Muscle of arm (tissue), 12 donors: Measurements from ENCODE around the gene TIMP2. TPM values are rescaled to one million over a fixed set of nuclear protein-coding genes. Genes with fewer than 3 reads are reported as not detected.

Source experiments
- DNase-seq: peaks from one replicate; pipeline ENCODE4 v3.0.0-alpha.2; 2013
- polyA plus RNA-seq, 12 donors: library from polyadenylated mRNA; unstranded; fragments of 120-200 nt; gene quantifications; one replicate each; pipeline ENCODE4 v1.2.1, GENCODE V29; 2013; ENCODE audit not compliant: insufficient read length in 12 of 12

The TIMP2 gene
- polyA plus RNA-seq, 12 donors = 170 to 334 (median 201) TPM; not detected in 1

- DNase-seq = no peak
Observed at GRCh38 chr17:78934681-78935418, 9.7 kb upstream of the TIMP2 start.

DNA sequence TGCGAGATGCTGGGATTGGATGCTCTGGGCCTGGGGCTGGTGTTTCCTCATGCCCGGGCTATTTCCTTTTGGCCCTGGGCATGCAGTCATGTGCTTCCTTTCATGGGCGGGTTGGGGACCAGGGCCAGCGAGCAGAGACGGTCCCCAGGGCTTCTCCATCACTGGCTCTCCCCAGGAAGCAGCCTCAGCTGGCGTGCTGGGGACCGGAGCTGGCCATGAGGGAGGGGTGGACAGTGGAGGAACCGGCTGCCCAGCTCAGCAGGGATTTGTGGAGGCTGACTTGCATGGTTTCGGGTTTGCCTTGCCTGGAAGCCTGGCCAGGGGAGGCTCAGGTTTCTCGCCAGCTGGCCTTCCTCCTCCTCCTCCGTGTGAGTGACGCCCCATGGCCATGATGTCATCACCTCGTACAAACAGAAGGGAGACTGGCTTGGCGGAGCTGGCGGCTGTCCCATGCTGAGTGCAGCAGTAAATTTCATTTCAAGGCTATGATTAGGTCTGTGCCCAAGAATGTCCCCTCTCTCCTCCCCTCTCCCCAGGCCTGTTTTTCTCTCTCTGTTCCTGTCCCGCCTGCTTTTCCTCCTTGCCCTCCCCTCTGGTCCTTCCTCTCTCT is 8.9 kb upstream of the TIMP2 start:
- DNase-seq = peak; percentile 96

DNA sequence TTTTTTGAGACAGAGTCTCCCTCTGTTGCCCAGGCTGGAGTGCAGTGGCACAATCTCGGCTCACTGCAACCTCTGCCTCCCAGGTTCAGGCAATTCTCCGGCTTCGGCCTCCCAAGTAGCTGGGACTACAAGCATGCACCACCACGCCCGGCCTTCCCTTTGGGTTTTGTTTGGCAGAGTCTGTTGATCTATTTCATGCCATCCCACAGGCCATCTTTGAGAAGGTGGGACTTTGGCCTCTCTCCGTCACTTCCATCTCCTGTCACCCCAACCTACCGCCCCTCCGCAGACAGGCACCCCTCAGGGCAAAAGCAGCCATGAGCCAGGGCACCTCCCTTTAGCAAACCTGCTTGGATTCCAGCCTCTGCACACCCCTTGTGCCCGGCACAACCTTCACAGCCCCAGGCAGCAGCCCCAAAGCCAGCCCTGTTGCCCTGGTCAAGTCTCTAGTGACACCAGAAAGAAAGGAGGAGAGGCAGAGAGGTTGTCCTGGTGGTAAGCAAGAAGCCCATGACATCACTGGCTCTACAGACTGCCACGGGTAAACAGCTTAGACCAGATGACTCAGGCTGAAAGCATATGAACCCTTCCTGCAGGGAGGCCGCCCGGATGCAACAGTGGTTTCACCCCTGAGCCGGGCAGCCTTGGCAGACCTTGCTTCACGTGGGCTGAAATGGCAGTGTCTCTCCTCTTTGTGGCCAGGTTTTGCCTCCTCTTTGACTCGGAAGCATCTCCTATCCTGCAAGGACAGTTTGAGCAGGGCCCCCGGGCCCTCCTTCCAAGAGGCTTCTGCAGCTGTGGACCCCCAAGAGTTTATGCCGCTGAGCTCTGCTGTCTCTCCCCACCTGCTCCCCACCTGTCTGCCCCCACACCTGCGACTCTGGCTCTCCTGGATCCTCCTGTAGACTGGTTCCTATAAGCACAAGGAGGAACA is 8.1 kb upstream of the TIMP2 start:
- DNase-seq = no peak

DNA sequence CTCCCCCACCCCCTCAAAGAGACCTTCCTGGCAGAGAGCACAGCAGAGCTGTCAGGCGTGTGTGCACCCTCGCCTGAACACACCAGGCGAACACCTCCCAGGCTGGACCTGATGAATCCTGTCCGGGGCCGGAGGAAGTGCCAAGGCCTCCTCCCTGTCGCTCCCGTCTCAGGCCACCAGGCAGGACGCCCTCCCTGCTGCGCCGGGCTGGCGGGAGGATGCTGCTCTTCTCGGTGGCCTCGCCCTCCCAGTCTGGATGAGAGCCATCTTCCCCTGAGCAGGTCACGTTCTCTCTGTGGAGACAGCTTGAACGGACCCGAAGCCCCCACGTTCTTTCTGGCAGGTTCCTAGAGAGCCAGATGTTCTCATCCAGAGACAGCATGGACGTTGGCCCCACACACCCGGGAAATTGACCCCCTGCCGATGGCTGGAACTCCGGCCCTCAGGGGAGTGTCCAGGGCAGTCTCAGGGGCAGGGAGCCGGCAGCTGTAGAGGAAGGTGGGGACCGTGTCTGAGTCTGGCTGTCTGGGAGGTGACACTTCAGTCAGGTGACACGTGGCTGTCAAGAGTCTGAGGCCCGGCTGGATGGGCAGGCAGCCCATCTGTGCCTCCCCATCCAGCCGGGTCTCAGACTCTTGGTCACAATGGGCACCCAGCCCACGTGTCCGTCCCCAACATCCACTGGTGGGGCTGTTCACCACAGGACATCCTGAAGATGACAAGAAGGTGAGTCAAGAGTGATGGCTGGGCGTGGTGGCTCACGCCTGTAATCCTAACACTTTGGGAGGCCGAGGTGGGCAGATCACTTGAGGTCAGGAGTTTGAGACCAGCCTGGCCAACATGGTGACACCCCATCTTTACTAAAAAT is 5.0 kb upstream of the TIMP2 start:
- no peak for DNase-seq

- DNase-seq = peak; percentile 89
Observed at GRCh38 chr17:78925662-78926555, 722 bp upstream of the TIMP2 start.

- no peak for DNase-seq
Observed at GRCh38 chr17:78924481-78925151, 571 bp downstream of the TIMP2 start.

- no peak for DNase-seq
Observed at GRCh38 chr17:78923660-78924453, 1.3 kb downstream of the TIMP2 start.

GRCh38 chr17:78922816-78923498 is 2.2 kb downstream of the TIMP2 start:
- DNase-seq = no peak

DNA sequence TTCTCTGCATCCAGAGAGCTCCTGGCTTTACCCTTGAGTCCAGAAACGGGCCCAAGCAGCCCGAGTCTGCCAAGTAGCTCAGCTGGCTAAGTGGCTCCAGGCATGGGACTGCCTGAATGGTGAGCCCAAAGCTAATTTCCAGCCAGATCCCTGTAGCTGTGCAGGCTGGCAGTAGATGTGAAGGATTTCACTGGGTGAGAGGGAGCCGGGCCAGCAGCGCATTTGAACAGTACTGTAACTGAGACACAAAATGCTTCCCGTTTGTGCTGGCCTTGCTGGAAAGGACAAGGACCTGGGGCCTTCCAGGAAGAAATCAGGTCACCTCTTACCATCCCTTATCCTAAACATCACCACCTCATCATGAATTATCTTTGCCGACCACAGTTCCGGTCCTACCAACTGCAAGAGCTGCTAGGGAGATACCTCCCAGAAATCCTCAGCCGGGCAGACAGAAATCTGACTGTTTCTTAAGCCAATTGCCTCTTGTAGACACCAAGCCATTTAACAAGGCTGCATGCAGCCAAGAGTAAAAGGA is 3.7 kb downstream of the TIMP2 start:
- peak; percentile 50 for DNase-seq

- DNase-seq = no peak
Observed at GRCh38 chr17:78920528-78920927, 4.7 kb downstream of the TIMP2 start.

DNA sequence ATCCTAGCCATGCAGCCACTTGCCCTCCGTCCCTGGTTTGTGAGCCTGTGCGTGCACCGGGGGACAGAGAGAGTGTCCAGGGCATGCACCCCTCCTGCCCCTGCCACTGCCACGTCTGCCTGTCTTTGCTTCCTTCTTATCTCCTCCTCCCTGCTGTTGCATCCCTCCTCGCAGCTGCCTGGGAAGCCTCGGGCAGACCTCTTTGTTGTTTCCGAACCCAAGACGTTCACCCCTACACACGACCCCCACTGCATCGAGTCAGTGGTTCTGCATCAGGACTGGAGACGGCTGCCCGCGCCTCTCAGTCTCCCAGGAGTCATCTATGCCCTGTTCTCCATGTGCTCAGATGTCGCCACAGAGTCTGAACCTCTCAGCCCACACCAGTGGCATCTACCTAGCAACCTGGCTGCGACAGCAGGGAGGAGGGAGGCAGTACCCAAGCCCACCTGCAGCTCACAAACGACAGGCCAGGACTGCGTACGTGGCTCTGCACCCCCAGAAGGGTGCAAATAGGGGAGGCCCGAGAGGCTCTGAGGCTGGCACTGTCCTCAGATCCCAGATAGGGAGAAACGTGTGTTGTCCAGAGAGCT is 5.2 kb downstream of the TIMP2 start:
- DNase-seq = no peak

- no peak for DNase-seq
Observed at GRCh38 chr17:78918979-78919378, 6.2 kb downstream of the TIMP2 start.

- no peak for DNase-seq
Observed at GRCh38 chr17:78917451-78918275, 7.5 kb downstream of the TIMP2 start.

DNA sequence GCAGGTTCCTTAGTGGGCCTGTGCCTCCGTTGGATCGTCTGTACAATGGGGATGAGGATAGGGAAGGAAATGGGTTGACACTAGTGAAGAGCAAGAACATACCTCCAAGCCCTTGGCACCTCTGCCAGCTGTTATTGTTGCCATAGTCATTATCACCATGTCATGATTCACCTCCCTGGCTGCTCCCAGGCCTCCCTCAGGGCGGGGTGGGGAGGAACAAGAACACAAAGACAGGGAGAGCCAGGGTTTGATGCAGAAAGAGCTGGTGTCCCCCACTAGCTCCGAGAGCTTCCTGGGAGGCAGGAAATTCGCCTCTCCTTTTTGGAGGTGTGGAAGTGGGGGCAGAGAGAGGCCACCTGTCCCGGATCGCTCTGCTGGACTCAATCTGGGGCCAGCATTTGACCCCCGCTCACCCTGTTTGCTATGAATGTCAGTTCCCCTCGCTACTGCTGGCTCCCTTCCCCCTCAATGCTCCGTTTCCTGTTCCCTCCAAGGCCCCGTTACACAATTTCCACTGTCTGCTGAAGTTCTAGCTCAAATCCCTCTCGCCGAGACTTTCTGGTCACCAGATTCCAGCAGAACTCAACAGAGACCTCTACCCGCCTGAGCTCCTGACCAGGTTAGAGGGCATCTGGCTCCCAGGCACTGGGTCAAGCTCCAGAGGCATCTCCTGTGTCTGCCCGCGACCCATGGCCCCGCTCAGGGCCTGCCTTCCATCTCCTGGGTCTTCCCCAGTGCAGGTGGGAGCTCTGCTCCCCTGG is 9.1 kb downstream of the TIMP2 start:
- DNase-seq = peak; percentile 52

- DNase-seq = no peak
Observed at GRCh38 chr17:78913115-78913514, 12.1 kb downstream of the TIMP2 start.

DNA sequence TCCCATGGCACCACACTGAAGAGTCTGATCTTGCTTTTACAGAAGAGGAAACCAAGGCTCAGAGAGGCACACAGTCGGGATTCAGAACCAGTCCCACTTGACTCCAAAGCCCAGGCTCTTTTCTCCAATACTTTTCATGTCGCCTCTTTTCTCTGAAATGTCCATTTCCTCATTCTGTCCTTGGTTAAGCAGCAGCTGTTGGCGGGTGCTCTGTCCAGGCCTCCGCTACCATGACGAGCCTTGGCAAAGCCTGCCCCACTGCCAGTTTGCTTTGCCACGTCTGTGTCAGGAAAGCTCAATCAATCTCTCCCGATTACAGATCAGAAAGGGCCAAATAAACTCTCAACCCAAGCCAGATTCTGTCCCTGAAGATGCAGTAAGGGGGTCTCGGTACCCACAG is 13.1 kb downstream of the TIMP2 start:
- no peak for DNase-seq
